Measurements from ENCODE around the gene OR6N1. TPM values are rescaled to one million over a fixed set of nuclear protein-coding genes. Genes with fewer than 3 reads are reported as not detected.

OR6N1 gene
- not detected in 5 replicates for total RNA-seq (2022; extraction: Qiagen RNA extraction)

GRCh38 chr1:158771950-158772866 lies at the start of gene OR6N1:
Gene OR6N1, minus strand, starts transcription at chr1:158772195. Its CDS starts 5,513 bp downstream, at chr1:158766682.

DNA sequence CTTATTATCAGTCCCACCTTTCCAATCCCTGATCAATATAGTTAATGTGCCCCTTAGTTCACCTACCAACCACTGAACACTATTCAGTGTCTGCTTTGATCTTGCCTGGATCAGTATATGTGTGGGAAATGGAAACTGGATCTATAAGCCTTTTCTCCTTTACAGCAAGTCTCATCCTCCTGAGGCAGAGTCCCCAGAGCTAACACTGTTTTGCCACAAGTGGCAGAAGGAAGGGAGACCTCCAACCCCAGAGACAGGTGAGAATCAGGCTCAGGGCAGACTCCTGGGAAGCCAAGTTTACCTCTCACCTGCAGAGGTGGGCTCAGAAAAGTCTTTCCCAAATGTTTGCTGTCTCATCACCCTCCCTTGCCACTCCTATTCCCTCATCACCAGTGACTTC lies 9.1 kb upstream of the OR6N1 start, which contains the start of gene OR6N2:
TSS of gene OR6N2 (minus strand) at position 101 of the 400 bp plus-strand sequence. CDS start 3,569 bp downstream, outside the sequence.

DNA sequence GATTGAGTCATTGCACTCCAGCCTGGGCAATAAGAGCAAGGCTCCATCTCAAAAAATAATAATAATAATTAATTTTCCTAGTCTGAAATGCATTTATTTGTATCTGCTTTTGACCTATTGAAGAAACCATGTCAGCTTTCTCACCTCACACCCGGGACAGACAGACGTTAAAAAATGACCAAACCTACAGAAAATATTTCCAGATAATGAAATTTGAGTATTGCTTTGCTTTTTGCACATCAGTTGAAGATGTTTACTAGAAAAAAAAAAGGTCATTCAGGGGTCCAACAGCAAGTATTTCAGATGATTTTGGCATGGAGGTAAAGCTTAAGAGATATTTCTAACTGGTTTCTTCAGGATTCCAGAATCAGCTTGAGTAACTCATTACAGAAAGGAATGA lies 17.6 kb downstream of the OR6N1 start, which contains the start of gene OR6K6:
TSS of gene OR6K6 (plus strand) at position 301 of the 400 bp plus-strand sequence. CDS start 168 bp downstream, outside the sequence.

DNA sequence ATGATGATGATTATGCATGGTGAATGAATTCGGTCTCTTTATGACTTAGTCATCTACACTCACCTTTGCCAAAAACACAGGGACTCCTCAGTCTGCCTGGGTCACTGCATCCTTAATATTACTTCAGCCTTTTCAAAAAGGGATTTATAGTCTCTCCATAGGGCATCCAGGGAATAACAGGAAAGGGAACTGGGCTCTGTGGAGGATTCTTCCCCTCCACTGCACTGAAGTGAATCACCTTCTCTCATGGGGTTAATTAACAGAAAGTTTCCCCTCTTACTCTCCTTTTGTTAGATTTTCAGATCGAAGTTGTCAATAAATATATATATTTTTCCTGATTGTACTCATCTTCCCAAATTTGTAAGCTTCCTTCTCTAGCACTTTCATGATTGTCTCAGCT lies 51.4 kb downstream of the OR6N1 start, which contains the start of gene OR6K3:
TSS of gene OR6K3 (minus strand) at position 101 of the 400 bp plus-strand sequence. CDS start 2,605 bp downstream, outside the sequence.

Other genes with a start within 250 kb of the OR6N1 start
- gene OR6Y1, start 217.8 kb downstream of the OR6N1 start, total RNA-seq (2022; extraction: Qiagen RNA extraction): not detected in 5 replicates
- gene OR6P1, start 201.6 kb downstream of the OR6N1 start, total RNA-seq (2022; extraction: Qiagen RNA extraction): not detected in 5 replicates
- gene OR10X1, start 192.3 kb downstream of the OR6N1 start, total RNA-seq (2022; extraction: Qiagen RNA extraction): not detected in 5 replicates
- not detected in 5 replicates for gene OR10Z1, start 166.9 kb downstream of the OR6N1 start, total RNA-seq (2022; extraction: Qiagen RNA extraction)
- gene SPTA1, start 85.5 kb downstream of the OR6N1 start, total RNA-seq (2022; extraction: Qiagen RNA extraction): not detected in 5 replicates
- gene OR6K2, start 71.5 kb downstream of the OR6N1 start, total RNA-seq (2022; extraction: Qiagen RNA extraction): not detected in 5 replicates
- not detected in 5 replicates for gene OR6K3, start 51.5 kb downstream of the OR6N1 start, total RNA-seq (2022; extraction: Qiagen RNA extraction)
- gene OR6K6, start 17.5 kb downstream of the OR6N1 start, total RNA-seq (2022; extraction: Qiagen RNA extraction): not detected in 5 replicates
- not detected in 5 replicates for gene OR6N2, start 9.0 kb upstream of the OR6N1 start, total RNA-seq (2022; extraction: Qiagen RNA extraction)
- not detected in 5 replicates for gene MNDA, start 59.2 kb upstream of the OR6N1 start, total RNA-seq (2022; extraction: Qiagen RNA extraction)
- not detected in 5 replicates for gene PYHIN1, start 159.4 kb upstream of the OR6N1 start, total RNA-seq (2022; extraction: Qiagen RNA extraction)
- 3.2 to 6.1 TPM (median 4.2 TPM) in 5 replicates for gene IFI16, start 237.7 kb upstream of the OR6N1 start, total RNA-seq (2022; extraction: Qiagen RNA extraction)